Gastrocnemius medialis (tissue), 4 donors: ENCODE measurements around the gene GSTA4.

Source experiments
- CTCF ChIP-seq, 5 experiments: fragments of 450-650 bp in 3 of 5; fragments of 200-600 bp in 2 of 5; sonication (generic) in 2 of 5; IDR thresholded peaks in 4 of 5; conservative IDR thresholded peaks in 1 of 5; 1 replicate in 4 of 5; 2 replicates in 1 of 5; pipeline ENCODE4 v1.5.1; 2016 to 2019; ENCODE audit warnings: antibody characterized with exemption in 5 of 5, mild to moderate bottlenecking in 3 of 5, moderate library complexity in 3 of 5
- POLR2A ChIP-seq, 2 donors: fragments of 450-650 bp; IDR thresholded peaks; one replicate each; pipeline ENCODE4 v1.6.1; 2017; ENCODE audit warnings: antibody characterized with exemption in 2 of 2, mild to moderate bottlenecking in 2 of 2, moderate library complexity in 2 of 2

GRCh38 chr6:52976591-52977035 lies 18.5 kb downstream of the GSTA4 start:
- TF ChIP-seq CTCF (IDR thresholded peaks at IDR 0.05 in 4 of 5, conservative IDR thresholded peaks at IDR 0.05 in 1 of 5), result no peak
- TF ChIP-seq POLR2A (IDR thresholded peaks at IDR 0.05), result no peak
